ENCODE measurements around the gene EPO. TPM values are rescaled to one million over a fixed set of nuclear protein-coding genes. Genes with fewer than 3 reads are reported as not detected.

The EPO gene
- total RNA-seq, 2 donors from 2014 or later = not detected

DNA sequence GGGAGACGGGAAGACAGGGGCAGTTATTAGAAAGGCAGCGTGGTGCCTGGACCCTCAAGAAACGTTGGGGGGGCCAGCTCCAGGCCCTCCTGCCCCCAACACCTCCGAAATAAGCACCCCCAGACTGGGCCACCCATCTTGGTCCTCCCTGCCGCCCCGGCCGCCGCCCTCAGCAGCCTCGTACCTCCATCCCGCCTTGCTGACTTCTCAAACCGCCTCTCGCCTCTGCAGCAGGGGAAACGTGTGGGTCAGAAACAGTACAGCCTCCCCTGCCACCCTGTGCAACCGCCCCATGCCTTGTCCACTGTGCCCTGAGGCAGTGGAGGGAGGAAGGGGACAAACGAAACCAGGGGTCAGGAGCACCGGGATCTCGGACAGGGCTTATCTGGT, 33.5 kb upstream of the EPO start:
- TF ChIP-seq, protein P1, sequence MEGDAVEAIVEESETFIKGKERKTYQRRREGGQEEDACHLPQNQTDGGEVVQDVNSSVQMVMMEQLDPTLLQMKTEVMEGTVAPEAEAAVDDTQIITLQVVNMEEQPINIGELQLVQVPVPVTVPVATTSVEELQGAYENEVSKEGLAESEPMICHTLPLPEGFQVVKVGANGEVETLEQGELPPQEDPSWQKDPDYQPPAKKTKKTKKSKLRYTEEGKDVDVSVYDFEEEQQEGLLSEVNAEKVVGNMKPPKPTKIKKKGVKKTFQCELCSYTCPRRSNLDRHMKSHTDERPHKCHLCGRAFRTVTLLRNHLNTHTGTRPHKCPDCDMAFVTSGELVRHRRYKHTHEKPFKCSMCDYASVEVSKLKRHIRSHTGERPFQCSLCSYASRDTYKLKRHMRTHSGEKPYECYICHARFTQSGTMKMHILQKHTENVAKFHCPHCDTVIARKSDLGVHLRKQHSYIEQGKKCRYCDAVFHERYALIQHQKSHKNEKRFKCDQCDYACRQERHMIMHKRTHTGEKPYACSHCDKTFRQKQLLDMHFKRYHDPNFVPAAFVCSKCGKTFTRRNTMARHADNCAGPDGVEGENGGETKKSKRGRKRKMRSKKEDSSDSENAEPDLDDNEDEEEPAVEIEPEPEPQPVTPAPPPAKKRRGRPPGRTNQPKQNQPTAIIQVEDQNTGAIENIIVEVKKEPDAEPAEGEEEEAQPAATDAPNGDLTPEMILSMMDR (IDR thresholded peaks at IDR 0.05) = no peak
- Histone ChIP-seq H3K9me3 (no peaks in the 10 kb centered on the region), H3K4me3 (no peak overlapping the region), H3K27ac (no peak overlapping the region), H3K36me3 (peaks cover 62% of the 10 kb centered on the region), H3K27me3 (replicated peaks; ENCODE audit: insufficient read depth) (no peaks in the 10 kb centered on the region), H3K4me1 (ENCODE audit: control insufficient read depth in 1 of 2, low read depth in 2 of 2) (peaks cover 12 to 27% of the 10 kb centered on the region in 2 donors)
- no peak for ATAC-seq (ENCODE audit: insufficient number of reproducible peaks, low FRiP score, low read depth)
- DNase-seq (ENCODE audit: low spot score) = no peak

DNA sequence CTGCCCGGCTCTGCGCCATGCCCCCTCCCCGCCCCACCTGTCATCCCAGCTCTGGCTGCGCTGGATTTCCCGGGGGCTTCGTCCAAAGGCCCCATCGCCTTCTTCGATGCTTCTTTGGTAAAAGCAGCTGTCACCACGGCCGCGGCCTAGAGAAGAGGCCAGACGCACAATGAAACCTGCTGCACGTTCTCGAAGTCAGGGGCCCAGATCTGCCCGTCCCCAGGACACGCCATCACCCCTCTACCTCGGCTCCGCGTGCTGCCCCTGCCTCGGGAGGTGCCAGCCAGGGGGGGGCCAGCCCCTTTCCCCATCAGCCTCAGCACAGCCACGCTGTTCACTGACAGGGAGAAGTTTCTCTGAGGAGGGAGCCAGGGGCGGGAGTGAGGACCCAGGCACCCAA, 33.0 kb upstream of the EPO start:
- peaks cover 16 to 32% of the 10 kb centered on the region in 2 donors for H3K4me1 ChIP-seq (ENCODE audit: control insufficient read depth in 1 of 2, low read depth in 2 of 2)
- DNase-seq (ENCODE audit: low spot score) (no peak), ATAC-seq (ENCODE audit: insufficient number of reproducible peaks, low FRiP score, low read depth) (no peak)
- no peaks in the 10 kb centered on the region for H3K9me3 ChIP-seq
- TF ChIP-seq, protein P1 (IDR thresholded peaks at IDR 0.05) = no peak
- no peak overlapping the region for H3K4me3 ChIP-seq
- peaks cover 57% of the 10 kb centered on the region for H3K36me3 ChIP-seq
- no peak overlapping the region for H3K27ac ChIP-seq
- H3K27me3 ChIP-seq (replicated peaks; ENCODE audit: insufficient read depth) = no peaks in the 10 kb centered on the region

- Histone ChIP-seq H3K4me3 (no peak overlapping the region), H3K36me3 (peaks cover 51% of the 10 kb centered on the region), H3K9me3 (no peaks in the 10 kb centered on the region), H3K4me1 (ENCODE audit: control insufficient read depth in 1 of 2, low read depth in 2 of 2) (peaks cover 22 to 37% of the 10 kb centered on the region in 2 donors), H3K27ac (no peak overlapping the region), H3K27me3 (replicated peaks; ENCODE audit: insufficient read depth) (no peaks in the 10 kb centered on the region)
- TF ChIP-seq, protein P1 (IDR thresholded peaks at IDR 0.05) = no peak
- DNase-seq (ENCODE audit: low spot score) = no peak
- no peak for ATAC-seq (ENCODE audit: insufficient number of reproducible peaks, low FRiP score, low read depth)
Measured at GRCh38 chr7:100687751-100688300, 32.4 kb upstream of the EPO start.

- H3K4me3 ChIP-seq = no peak overlapping the region
- TF ChIP-seq, protein P1 (IDR thresholded peaks at IDR 0.05) = no peak
- no peaks in the 10 kb centered on the region for H3K27me3 ChIP-seq (replicated peaks; ENCODE audit: insufficient read depth)
- H3K9me3 ChIP-seq = no peaks in the 10 kb centered on the region
- no peak for ATAC-seq (ENCODE audit: insufficient number of reproducible peaks, low FRiP score, low read depth)
- H3K36me3 ChIP-seq = peaks cover 46% of the 10 kb centered on the region
- H3K27ac ChIP-seq = no peak overlapping the region
- no peak for DNase-seq (ENCODE audit: low spot score)
- peaks cover 23 to 43% of the 10 kb centered on the region in 2 donors for H3K4me1 ChIP-seq (ENCODE audit: control insufficient read depth in 1 of 2, low read depth in 2 of 2)
Measured at GRCh38 chr7:100688326-100688860, 31.9 kb upstream of the EPO start.

- peaks cover 36% of the 10 kb centered on the region for H3K36me3 ChIP-seq
- TF ChIP-seq, protein P1 (IDR thresholded peaks at IDR 0.05) = no peak
- no peak overlapping the region for H3K4me3 ChIP-seq
- DNase-seq (ENCODE audit: low spot score) (no peak), ATAC-seq (ENCODE audit: insufficient number of reproducible peaks, low FRiP score, low read depth) (no peak)
- no peak overlapping the region for H3K27ac ChIP-seq
- H3K9me3 ChIP-seq = no peaks in the 10 kb centered on the region
- no peaks in the 10 kb centered on the region for H3K27me3 ChIP-seq (replicated peaks; ENCODE audit: insufficient read depth)
- H3K4me1 ChIP-seq (ENCODE audit: control insufficient read depth in 1 of 2, low read depth in 2 of 2) = peaks cover 23 to 45% of the 10 kb centered on the region in 2 donors
Measured at GRCh38 chr7:100689230-100690135, 30.8 kb upstream of the EPO start.

Data from thoracic aorta (tissue), 2 donors.